Measurements from ENCODE around the gene JAK1.

DNA sequence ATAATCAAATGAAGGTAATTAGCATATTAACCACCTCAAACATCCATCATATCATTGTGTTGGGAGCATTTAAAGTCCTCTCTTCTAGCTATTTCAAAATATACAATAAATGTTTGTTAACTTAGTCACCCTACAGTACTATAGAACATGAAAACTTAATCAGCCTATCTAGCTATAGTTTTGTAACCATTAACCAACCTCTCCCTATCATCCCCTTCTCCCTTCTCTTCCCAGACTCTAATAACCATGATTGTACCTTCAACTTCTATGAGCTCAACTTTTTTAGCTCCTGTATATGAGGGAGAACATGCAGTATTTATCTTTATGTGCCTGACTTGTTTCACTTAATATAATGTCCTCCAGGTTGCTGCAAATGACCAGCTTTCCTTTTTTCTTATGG is 167.5 kb downstream of the JAK1 start:
- TF ChIP-seq CTCF (IDR thresholded peaks at IDR 0.05; ENCODE audit: control extremely low read depth in 1 of 3, insufficient read depth in 1 of 3, low read depth in 1 of 3, low read length in 3 of 3): no peak
- TF ChIP-seq EP300 (IDR thresholded peaks at IDR 0.05; ENCODE audit: borderline replicate concordance in 1 of 2, low read depth in 2 of 2, low read length in 2 of 2): no peak
- TF ChIP-seq SRF (IDR thresholded peaks at IDR 0.05; ENCODE audit: low read depth, low read length): no peak
- TF ChIP-seq, protein P1, sequence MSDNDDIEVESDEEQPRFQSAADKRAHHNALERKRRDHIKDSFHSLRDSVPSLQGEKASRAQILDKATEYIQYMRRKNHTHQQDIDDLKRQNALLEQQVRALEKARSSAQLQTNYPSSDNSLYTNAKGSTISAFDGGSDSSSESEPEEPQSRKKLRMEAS (IDR thresholded peaks at IDR 0.05): no peak
- no peak for TF ChIP-seq POLR2A (IDR thresholded peaks at IDR 0.05; ENCODE audit: control extremely low read depth in 1 of 2, low read depth in 2 of 2, low read length in 2 of 2)
- TF ChIP-seq, protein P2, sequence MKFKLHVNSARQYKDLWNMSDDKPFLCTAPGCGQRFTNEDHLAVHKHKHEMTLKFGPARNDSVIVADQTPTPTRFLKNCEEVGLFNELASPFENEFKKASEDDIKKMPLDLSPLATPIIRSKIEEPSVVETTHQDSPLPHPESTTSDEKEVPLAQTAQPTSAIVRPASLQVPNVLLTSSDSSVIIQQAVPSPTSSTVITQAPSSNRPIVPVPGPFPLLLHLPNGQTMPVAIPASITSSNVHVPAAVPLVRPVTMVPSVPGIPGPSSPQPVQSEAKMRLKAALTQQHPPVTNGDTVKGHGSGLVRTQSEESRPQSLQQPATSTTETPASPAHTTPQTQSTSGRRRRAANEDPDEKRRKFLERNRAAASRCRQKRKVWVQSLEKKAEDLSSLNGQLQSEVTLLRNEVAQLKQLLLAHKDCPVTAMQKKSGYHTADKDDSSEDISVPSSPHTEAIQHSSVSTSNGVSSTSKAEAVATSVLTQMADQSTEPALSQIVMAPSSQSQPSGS (IDR thresholded peaks at IDR 0.05; ENCODE audit: low read length): no peak
- TF ChIP-seq ZNF274 (IDR thresholded peaks at IDR 0.05; ENCODE audit: borderline replicate concordance, extremely low read depth, low read length): no peak
- no peak for TF ChIP-seq FOSL1 (IDR thresholded peaks at IDR 0.05; ENCODE audit: insufficient read depth, low read depth, low read length)
- TF ChIP-seq TAF1 (IDR thresholded peaks at IDR 0.05; ENCODE audit: low read depth, low read length): no peak
- TF ChIP-seq YY1 (IDR thresholded peaks at IDR 0.05; ENCODE audit: low read depth, low read length): no peak
- TF ChIP-seq EZH2 (IDR thresholded peaks at IDR 0.05; ENCODE audit: low read depth, low read length, severe bottlenecking): no peak
- TF ChIP-seq KDM1A (IDR thresholded peaks at IDR 0.05; ENCODE audit: borderline replicate concordance, low read length): no peak
- no peak for TF ChIP-seq JUND (IDR thresholded peaks at IDR 0.05; ENCODE audit: low read length)
- TF ChIP-seq CHD1 (IDR thresholded peaks at IDR 0.05; ENCODE audit: low read depth, low read length): no peak

Data from H1 (cell line).